Suprapubic skin (tissue), 4 donors: ENCODE data around the gene IGSF23. TPM values are rescaled to one million over a fixed set of nuclear protein-coding genes. Genes with fewer than 3 reads are reported as not detected.

ENCODE experiments used
- DNase-seq, 2 donors: peaks; one replicate each; pipeline ENCODE4 v3.0.0-alpha.2; 2019; ENCODE audit warnings: low spot score in 2 of 2
- H3K27ac ChIP-seq: fragments of 200-600 bp; sonication (generic); one replicate; pipeline ENCODE4 v1.5.1; 2019
- H3K27me3 ChIP-seq: fragments of 200-600 bp; sonication (generic); one replicate; pipeline ENCODE4 v1.5.1; 2019
- H3K36me3 ChIP-seq: fragments of 200-600 bp; sonication (generic); one replicate; pipeline ENCODE4 v1.5.1; 2019
- H3K4me1 ChIP-seq: fragments of 200-600 bp; sonication (generic); one replicate; pipeline ENCODE4 v1.5.1; 2019
- H3K4me3 ChIP-seq: fragments of 200-600 bp; sonication (generic); one replicate; pipeline ENCODE4 v1.5.1; 2019; ENCODE audit warnings: mild to moderate bottlenecking
- H3K9me3 ChIP-seq: fragments of 200-600 bp; sonication (generic); one replicate; pipeline ENCODE4 v1.5.1; 2019
- EP300 ChIP-seq: sonication (generic); formaldehyde crosslinking; IDR thresholded peaks from one replicate; pipeline ENCODE4 v1.6.1; 2017; ENCODE audit warnings: antibody characterized with exemption
- POLR2A ChIP-seq, 2 donors: fragments of 450-650 bp; IDR thresholded peaks; one replicate each; pipeline ENCODE4 v1.6.1; 2017; ENCODE audit warnings: antibody characterized with exemption in 2 of 2, mild to moderate bottlenecking in 2 of 2, moderate library complexity in 2 of 2
- POLR2AphosphoS5 ChIP-seq, 3 donors: sonication (generic); formaldehyde crosslinking; IDR thresholded peaks; one replicate each; pipeline ENCODE4 v1.6.1; 2017; ENCODE audit warnings: antibody characterized with exemption in 3 of 3
- whole genome bisulfite sequencing: methylation state at CpG from one replicate; pipeline ENCODE4 v1.1.5; 2018; 5-methylcytosine and 5-hydroxymethylcytosine counted together
- total RNA-seq, 4 donors: library from RNA; depleted of rRNA; stranded (reverse); fragments of >200 nt; gene quantifications; one replicate each; pipeline ENCODE4 v1.1.0, GENCODE V29; 2016
- TF ChIP-seq, protein P1 (sequence below), 2 donors: fragments of 200-600 bp in 1 of 2; fragments of 450-650 bp in 1 of 2; sonication (generic) in 1 of 2; IDR thresholded peaks; one replicate each; pipeline ENCODE4 v1.5.1; 2016 to 2019; ENCODE audit warnings: antibody characterized with exemption in 2 of 2, mild to moderate bottlenecking in 1 of 2, moderate library complexity in 1 of 2

IGSF23 gene
- total RNA-seq, 4 donors from 2014 or later: not detected

DNA sequence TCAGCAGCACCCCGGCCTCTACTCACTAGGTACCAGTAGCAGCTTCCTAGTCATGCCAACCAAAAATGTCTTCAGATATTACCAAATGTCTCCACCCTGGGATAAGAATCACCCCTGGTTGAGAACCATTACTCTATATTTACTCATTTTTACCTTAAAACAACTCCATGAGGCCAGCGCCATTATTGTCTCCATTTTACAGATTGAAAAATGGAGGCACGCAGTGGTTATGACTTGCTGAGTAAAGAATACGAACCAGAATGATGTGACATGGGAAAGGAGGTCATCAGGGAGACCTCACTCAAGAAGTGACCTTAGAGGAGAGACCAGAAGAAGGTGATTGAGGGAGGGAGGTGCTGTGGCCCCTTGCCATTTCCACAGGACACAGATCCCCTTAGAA lies 60.1 kb downstream of the IGSF23 start:
- Histone ChIP-seq H3K36me3 (no peaks in the 10 kb centered on the region), H3K4me3 (no peak overlapping the region), H3K27ac (no peak overlapping the region), H3K27me3 (no peaks in the 10 kb centered on the region), H3K9me3 (no peaks in the 10 kb centered on the region), H3K4me1 (peaks cover 10% of the 10 kb centered on the region)
- 92% methylated on average over 4 of the region's 4 CpGs for WGBS
- no peak for DNase-seq
- TF ChIP-seq POLR2A (IDR thresholded peaks at IDR 0.05): no peak
- TF ChIP-seq, protein P1, sequence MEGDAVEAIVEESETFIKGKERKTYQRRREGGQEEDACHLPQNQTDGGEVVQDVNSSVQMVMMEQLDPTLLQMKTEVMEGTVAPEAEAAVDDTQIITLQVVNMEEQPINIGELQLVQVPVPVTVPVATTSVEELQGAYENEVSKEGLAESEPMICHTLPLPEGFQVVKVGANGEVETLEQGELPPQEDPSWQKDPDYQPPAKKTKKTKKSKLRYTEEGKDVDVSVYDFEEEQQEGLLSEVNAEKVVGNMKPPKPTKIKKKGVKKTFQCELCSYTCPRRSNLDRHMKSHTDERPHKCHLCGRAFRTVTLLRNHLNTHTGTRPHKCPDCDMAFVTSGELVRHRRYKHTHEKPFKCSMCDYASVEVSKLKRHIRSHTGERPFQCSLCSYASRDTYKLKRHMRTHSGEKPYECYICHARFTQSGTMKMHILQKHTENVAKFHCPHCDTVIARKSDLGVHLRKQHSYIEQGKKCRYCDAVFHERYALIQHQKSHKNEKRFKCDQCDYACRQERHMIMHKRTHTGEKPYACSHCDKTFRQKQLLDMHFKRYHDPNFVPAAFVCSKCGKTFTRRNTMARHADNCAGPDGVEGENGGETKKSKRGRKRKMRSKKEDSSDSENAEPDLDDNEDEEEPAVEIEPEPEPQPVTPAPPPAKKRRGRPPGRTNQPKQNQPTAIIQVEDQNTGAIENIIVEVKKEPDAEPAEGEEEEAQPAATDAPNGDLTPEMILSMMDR (IDR thresholded peaks at IDR 0.05): no peak
- no peak for TF ChIP-seq POLR2AphosphoS5 (IDR thresholded peaks at IDR 0.05)
- no peak for TF ChIP-seq EP300

DNA sequence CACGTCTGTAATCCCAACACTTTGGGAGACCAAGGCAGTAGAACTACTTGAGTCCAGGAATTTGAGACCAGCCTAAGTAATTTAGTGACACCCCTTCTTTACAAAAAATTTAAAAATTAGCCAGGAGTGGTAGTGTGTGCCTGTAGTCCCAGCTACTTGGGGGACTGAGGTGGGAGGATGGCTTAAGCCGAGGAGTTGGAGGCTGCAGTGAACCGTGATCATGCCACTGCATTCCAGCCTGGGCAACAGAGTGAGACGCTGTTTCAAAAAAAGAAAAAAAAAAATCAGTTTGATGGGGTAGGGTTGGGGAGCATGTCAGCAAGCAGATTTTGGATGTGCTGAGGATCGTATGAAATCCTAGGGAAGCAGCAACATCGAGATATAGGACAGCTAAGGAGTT lies 62.2 kb downstream of the IGSF23 start:
- 91% methylated on average over 6 of the region's 6 CpGs for WGBS

DNA sequence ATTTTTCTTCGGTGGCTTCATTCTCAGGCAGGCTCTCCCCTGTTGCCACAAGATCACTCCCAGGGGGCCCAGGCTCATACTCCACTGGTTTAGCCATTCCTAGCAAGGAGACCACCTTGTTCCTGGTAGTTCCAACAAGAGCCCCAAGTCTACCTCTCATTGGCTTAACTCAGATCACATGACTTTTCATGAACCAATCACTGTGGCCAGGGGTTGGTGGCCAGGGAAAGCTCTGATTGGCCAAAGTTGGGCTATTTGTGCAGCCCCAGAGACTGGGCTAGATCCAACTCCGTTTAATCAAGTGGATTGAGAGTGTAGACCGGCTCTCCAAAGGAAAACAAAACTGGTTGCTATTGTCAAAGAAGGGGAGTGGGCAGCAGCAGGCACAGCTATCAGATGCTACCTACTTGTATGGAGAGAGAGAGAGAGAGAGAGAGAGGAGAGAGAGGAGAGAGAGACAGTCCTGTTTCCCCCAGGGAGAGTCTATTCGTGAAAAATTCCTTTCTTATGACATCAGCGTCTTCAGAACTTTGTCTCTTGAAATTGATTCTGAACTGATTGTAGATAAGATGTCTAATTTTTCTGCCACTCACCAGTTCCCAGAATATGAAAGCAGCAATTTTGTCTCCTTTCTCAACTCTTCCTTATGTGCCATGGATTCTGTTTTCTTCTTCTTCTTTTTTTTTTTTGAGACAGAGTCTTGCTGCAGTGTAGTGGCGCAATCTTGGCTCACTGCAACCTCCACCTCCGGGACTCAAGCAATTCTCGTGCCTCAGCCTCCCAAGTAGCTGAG lies 63.9 kb downstream of the IGSF23 start:
- no peak for TF ChIP-seq EP300
- no peak for TF ChIP-seq POLR2A (IDR thresholded peaks at IDR 0.05)
- TF ChIP-seq, protein P1 (IDR thresholded peaks at IDR 0.05): no peak
- no peak for TF ChIP-seq POLR2AphosphoS5 (IDR thresholded peaks at IDR 0.05)
- no peaks in the 10 kb centered on the region for H3K27me3 ChIP-seq
- peaks cover 4% of the 10 kb centered on the region for H3K36me3 ChIP-seq
- no peaks in the 10 kb centered on the region for H3K9me3 ChIP-seq
- H3K4me1 ChIP-seq: peaks cover 3% of the 10 kb centered on the region
- no peak for DNase-seq
- H3K4me3 ChIP-seq: no peak overlapping the region
- H3K27ac ChIP-seq: no peak overlapping the region
- 47% methylated on average over 8 of the region's 8 CpGs for WGBS

More for the DNA sequence above, 62.2 kb downstream of the IGSF23 start:
- Histone ChIP-seq H3K4me1 (peaks cover 10% of the 10 kb centered on the region), H3K9me3 (no peaks in the 10 kb centered on the region), H3K36me3 (peaks cover 4% of the 10 kb centered on the region), H3K27me3 (no peaks in the 10 kb centered on the region), H3K27ac (no peak overlapping the region), H3K4me3 (no peak overlapping the region)
- no peak for DNase-seq
- TF ChIP-seq EP300 (no peak), POLR2AphosphoS5 (IDR thresholded peaks at IDR 0.05) (no peak), POLR2A (IDR thresholded peaks at IDR 0.05) (no peak)
- TF ChIP-seq, protein P1 (IDR thresholded peaks at IDR 0.05): no peak

DNA sequence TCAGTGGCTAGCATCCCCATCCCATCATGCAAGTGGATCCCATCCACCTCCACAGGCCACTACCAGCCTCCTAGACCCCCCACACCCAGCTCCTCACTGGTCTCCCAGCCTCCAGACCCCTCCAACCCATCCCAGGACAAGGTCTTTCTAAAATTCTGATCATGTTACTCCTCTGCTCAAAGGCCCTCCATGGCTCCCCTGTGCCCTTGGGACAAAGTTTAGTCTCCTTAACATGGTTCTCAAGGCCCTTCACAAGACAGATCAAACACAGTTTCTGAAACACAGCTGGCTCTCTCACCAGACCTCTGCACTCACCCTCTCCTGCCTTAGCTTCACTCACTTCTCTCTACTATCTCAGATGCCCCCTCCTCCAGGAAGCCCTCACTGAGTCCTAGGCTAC lies 67.2 kb downstream of the IGSF23 start:
- Histone ChIP-seq H3K4me1 (peaks cover 3% of the 10 kb centered on the region), H3K36me3 (peaks cover 9% of the 10 kb centered on the region), H3K27me3 (no peaks in the 10 kb centered on the region), H3K27ac (no peak overlapping the region), H3K4me3 (no peak overlapping the region), H3K9me3 (no peaks in the 10 kb centered on the region)
- DNase-seq: no peak
- TF ChIP-seq EP300: no peak
- TF ChIP-seq POLR2A (IDR thresholded peaks at IDR 0.05): no peak
- no peak for TF ChIP-seq POLR2AphosphoS5 (IDR thresholded peaks at IDR 0.05)
- TF ChIP-seq, protein P1 (IDR thresholded peaks at IDR 0.05): no peak

DNA sequence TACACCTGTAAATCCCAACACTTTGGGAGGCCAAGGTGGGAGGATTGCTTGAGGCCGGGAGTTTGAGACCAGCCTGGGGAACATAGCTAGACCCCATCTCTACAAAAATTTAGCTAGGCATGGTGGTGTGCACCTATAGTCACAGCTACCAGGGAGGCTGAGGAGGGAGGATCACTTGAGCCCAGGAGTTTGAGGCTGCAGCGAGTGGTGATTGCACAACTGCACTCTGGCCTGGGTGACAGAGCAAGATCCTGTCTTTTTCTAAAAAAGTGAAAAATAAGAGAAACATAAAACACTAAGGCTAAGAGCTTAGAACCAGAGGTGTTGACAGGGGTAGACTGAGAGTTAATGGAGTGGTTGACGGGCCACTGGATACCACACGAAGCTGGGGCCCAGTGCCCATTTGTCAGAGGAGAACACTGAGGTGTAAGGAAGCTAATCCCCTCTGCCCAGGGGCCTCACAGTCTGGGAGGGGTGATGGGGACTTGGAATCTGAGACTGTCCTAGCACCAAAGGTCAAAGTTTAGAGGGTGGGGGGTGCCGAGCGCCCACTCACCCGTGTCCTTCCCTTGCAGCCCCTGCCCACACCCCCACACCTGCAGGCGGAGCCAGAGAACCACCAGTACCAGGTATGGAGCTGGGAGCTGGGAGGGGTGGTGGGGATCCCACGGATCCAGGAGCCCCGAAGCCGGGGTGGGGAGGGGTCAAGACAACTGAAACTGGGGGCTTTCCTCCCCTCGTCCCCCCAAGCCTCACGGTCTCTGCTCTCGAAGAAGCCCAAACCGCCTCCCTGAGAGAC lies 68.8 kb downstream of the IGSF23 start:
- TF ChIP-seq POLR2A (IDR thresholded peaks at IDR 0.05) (no peak), EP300 (no peak)
- TF ChIP-seq, protein P1 (IDR thresholded peaks at IDR 0.05): no peak
- H3K4me1 ChIP-seq: peaks cover under 1% of the 10 kb centered on the region
- peaks cover 9% of the 10 kb centered on the region for H3K36me3 ChIP-seq
- no peak for DNase-seq
- H3K27me3 ChIP-seq: no peaks in the 10 kb centered on the region
- 85% methylated on average over 12 of the region's 15 CpGs for WGBS
- no peak overlapping the region for H3K4me3 ChIP-seq
- H3K27ac ChIP-seq: no peak overlapping the region
- H3K9me3 ChIP-seq: no peaks in the 10 kb centered on the region
